Endothelial cell of hepatic sinusoid (primary cell): ENCODE measurements around the gene CCL13.

Experiments used
- in situ Hi-C: cut with HindIII; loops from 2 replicates; pipeline ENCODE4 v1.10.0; 2017; ENCODE audit warnings: low sequenced_read_pairs

CCL13 gene

GRCh38 chr17:34383216-34383615, 26.9 kb downstream of the CCL13 start:
- in situ Hi-C loops: no loop called here

- in situ Hi-C loops: no loop called here
These were observed 28.0 kb downstream of the CCL13 start for GRCh38 chr17:34384271-34384670.

GRCh38 chr17:34384822-34385605, 28.7 kb downstream of the CCL13 start:
- in situ Hi-C loops: loop anchor here (5.0 kb wide), 1 partner anchor 53 kb away; no protein-coding TSS in a partner anchor

DNA sequence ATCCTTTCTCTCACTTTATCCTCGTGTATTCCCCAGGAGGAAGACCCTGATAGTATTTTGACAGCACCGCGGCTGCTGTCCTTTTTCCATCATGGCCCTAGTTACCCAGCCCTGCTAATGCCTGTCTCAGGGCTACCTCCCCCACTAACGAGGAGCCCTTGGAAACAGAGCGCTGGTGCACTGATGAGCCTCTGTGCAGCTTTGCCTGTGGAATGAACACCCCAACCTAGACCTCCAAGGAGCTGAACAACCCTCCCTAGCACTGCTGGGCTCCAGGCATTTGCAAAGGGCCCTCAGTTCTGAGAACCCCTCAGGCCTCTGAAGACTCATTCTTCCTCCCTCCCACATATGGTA, 30.0 kb downstream of the CCL13 start:
- in situ Hi-C loops: loop anchor here (5.0 kb wide), 1 partner anchor 54 kb away; no protein-coding TSS in a partner anchor

DNA sequence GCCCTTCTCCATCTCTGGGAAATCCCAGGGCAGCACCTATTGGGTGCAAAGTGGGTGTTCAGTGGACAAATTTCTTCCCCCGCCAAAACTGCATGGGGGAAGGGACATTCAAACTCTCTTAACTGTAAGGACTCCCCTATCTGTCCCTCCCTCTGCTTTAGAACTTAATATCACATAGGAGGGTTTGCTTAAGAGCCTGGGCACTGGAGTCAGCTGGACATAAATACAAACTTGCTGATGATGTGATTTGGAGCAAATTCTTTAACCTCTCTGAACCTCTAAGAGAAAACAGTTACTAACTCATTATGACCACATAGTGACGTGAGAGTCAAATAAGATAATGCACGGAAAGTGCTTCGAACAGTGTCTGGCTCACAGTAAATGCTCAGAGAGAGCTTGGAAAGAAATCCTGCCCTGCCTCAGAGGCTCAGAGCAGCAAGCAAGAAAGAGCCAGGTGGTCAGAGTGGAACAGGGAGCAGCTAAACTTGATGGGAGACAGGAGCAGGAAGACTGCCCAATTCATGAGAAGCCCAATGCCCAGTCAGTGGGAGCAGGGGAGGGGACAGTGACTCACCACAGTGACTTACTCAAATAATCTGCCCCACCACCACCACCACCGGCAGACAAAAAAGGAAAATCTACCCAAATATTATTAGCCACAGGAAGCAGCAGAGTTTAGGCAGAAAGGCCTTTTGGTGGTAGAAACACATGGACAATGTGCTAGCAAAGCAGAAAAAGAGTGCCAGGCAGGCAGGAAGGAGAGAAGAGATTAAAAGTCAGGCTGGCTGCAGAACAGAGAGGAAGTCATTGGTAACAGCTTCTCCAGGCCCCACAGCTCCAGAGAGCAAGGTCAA, 30.6 kb downstream of the CCL13 start:
- in situ Hi-C loops: loop anchor here (5.0 kb wide), 1 partner anchor 55 kb away; no protein-coding TSS in a partner anchor

DNA sequence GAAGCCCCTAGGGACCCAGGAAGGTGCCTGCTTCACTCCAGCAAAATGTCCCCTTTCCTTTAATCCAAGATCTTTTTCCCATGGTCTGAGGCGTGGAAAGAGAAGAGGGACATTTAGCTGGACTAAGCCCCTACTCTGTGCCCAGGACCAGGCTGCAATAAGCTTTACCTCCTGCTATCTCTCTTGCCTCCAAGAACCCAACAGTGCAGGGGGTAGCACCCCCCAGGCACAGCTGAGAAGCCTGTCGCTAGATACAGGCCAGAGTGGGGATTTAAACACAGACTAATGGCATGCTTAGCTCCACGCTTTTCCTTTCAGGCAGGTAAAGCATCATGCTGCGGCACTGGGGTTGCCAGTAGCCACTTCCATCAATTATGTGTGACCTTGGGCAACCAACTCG, 31.3 kb downstream of the CCL13 start:
- in situ Hi-C loops: loop anchor here (5.0 kb wide), 1 partner anchor 55 kb away; no protein-coding TSS in a partner anchor

DNA sequence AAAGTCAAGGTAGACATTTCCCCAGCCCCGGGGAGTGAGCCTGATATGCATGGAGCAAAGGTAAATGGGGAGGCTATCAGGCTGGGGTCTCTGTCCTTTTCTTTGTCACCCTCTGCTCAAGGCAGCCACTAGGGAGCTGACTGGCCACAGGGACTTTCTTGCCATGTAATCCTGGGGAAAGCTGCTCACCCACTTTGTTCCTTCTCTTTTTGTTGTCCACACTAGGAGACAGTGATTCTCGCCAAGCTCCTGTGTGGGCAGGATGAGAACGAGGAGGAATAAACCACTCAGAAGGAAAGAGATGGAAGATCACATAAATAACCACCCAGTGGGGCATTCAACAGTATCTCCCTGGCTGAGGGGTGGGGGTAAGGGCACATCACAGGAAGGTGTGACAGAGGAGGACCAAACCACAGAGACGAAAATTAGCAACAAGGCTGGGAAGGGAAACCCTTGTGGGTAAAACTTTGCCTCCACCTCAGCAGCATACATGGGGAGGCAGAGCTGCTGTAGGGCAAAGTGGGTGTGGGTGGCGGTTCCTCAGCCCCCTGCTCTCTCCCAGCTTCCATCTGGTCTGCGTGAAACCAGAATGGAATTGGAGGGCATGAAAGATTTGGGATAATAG, 33.0 kb downstream of the CCL13 start:
- in situ Hi-C loops: loop anchor here (5.0 kb wide), 1 partner anchor 57 kb away; no protein-coding TSS in a partner anchor

DNA sequence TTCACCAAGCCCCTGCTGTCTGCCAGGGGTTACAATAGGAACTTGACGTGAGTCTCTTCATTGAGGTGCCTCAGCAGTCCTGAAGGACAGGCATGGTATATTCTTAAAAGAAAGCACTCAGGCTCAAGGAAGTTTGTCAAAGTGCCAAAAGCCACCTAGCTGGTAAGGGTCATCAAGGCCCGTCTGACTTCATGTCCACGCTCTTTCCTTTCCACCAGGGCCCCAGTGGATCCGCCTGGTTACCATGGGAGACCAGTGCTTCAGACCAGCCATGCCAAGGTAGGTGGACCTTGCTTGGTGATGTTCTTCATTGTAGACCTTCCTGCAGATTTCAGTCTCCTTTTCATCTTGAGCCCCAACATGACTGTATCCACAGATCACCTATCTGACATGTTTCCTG, 34.4 kb downstream of the CCL13 start:
- in situ Hi-C loops: no loop called here

GRCh38 chr17:34391241-34391640, 35.0 kb downstream of the CCL13 start:
- in situ Hi-C loops: no loop called here

- in situ Hi-C loops: no loop called here
These were observed 37.1 kb downstream of the CCL13 start for GRCh38 chr17:34393401-34393800.

GRCh38 chr17:34397265-34397664, 41.0 kb downstream of the CCL13 start:
- in situ Hi-C loops: loop anchor here (5.0 kb wide), 1 partner anchor 40 kb away; the partner anchor contains the start of gene CCL13

- in situ Hi-C loops: loop anchor here (5.0 kb wide), 1 partner anchor 42 kb away; the partner anchor contains the start of gene CCL13
These were observed 42.7 kb downstream of the CCL13 start for GRCh38 chr17:34398990-34399389.

- in situ Hi-C loops: loop anchor here (5.0 kb wide), 1 partner anchor 42 kb away; the partner anchor contains the start of gene CCL13
These were observed 43.4 kb downstream of the CCL13 start for GRCh38 chr17:34399725-34400124.

DNA sequence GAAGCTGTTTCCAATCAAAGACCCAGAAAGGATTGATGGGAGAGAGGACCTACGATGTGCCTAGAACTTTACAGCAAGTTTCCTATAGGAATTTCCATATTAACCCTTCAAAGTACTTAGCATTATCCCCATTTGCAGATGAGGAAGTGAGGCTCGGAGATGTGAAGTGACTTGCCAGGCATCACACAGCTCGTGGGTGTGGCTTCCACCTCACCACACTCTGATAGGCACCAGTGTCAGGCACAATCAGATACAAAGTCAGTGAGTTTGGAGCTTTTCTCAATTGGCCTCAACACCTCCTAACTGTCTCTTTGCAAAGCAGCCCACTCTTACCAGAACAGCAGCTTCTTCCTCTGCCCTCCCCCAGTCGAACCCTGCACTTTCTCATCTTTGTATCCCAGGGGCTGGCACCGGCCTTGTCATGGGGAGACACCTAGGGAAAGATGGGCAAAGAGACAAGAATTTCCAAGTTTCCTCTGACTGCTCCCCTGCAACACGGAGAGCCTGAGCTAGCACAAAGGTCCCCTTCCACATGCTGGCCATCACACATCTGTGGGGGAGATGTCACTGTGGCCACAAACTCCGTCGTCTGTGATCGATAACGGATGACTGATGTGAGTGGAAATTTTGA, 44.1 kb downstream of the CCL13 start:
- in situ Hi-C loops: no loop called here

DNA sequence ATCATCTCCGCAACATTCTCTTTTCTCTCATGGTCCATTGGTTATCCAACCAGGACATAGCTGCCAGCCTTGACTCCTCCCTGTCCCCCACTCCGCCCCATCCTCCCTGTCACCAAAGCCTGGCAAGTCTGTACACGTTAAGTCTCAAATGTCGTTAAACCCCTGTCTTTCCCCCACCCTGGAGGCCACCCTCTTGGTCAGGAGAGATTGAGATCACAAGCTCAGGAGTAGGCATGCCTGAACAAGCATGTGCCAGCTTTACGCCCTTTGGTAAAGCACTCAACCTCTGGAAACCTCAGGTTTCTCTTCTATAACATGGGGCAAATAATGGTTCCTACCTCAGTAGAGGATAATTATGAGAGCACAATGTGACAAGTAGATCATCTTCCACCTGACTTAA, 44.9 kb downstream of the CCL13 start:
- in situ Hi-C loops: no loop called here

GRCh38 chr17:34403006-34403405, 46.7 kb downstream of the CCL13 start:
- in situ Hi-C loops: no loop called here

DNA sequence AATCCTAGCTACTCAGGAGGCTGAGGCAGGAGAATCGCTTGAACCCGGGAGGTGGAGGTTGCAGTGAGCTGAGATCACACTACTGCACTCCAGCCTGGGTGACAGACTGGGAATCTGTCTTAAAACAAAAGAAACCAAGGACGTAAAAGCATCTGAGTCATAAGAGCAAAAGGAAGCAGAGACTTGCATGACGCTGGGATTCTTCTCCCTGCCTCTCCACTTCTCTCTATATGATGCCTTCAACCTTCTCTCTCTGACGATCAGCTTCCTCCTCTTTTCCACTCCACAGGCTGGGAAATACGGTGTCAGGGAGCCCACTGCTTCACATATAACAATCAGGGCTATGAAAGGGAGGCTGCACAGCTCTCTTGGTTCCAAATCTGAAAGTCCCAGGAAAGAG, 49.9 kb downstream of the CCL13 start:
- in situ Hi-C loops: no loop called here
